Non-pigmented ciliary epithelial cell (primary cell): ENCODE results near the gene ACSM4.
"Not testable (repeated sequence)": the region's sequence is repeated elsewhere in the genome, so short reads cannot be mapped to it uniquely, and the experiment has no call there.

Experiments
- DNase-seq: peaks from one replicate; pipeline ENCODE4 v3.0.0-alpha.2; 2010; ENCODE audit warnings: low read depth

The ACSM4 gene, protein sequence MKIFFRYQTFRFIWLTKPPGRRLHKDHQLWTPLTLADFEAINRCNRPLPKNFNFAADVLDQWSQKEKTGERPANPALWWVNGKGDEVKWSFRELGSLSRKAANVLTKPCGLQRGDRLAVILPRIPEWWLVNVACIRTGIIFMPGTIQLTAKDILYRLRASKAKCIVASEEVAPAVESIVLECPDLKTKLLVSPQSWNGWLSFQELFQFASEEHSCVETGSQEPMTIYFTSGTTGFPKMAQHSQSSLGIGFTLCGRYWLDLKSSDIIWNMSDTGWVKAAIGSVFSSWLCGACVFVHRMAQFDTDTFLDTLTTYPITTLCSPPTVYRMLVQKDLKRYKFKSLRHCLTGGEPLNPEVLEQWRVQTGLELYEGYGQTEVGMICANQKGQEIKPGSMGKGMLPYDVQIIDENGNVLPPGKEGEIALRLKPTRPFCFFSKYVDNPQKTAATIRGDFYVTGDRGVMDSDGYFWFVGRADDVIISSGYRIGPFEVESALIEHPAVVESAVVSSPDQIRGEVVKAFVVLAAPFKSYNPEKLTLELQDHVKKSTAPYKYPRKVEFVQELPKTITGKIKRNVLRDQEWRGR

GRCh38 chr12:7303772-7304171 is at the start of gene ACSM4:
ACSM4 (plus strand) TSS chr12:7304072; CDS start chr12:7304332, 260 bp downstream.
- no peak for DNase-seq

DNA sequence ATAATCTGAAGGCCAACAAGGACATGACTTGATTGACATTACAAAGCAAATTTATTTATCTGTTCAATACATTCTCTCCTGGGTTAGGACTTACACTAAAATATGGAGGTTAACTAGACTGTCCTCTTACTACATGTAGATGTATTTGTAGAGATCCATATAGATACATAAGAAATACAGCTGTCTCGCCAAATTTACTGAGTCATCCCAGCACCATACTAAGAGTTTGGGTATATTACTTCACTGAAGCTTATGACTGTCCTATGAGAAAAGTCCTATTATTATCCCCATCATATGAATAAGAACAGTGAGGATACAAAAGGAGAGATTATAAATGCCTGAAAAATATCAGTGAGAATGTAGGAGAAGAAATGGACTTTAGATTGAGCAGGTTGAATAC is 44.8 kb upstream of the ACSM4 start:
- DNase-seq = no peak

DNA sequence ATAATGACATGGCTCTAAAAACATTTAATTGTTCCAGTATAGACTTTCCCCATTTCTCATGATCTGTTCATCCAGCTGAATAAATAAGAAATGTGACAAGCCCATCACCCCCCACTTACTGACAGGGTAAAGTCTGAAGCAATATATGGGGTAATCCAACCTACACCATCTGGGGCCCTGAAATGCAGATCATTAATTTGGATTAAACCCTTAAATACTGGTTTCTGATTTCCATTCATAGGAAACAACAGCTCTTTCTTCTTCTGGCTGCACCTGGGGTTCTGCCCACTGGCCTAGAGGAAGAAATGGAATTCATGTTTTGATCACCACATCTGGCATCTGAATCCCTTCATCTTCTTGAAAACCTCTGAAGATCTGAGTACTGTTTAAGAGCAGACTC is 39.3 kb upstream of the ACSM4 start:
- no peak for DNase-seq

GRCh38 chr12:7265251-7265650 is 38.6 kb upstream of the ACSM4 start:
- DNase-seq = no peak

DNA sequence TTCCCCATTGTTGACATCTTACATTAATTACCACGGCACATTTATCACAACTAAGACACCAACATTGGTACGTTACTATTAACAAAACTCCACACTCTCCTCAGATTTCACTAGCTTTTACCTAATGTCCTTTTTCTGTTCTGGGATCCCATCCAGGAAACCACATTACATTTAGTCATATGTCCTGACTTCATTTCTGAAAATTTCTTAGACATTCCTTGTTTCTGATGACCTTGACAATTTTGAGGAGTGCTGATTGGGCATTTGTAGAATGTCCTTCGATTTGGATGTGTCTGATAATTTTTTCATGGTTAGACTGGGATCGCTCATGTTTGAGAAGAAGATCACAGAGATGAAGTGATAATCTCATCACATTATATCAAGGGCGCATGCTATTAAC is 34.6 kb upstream of the ACSM4 start:
- DNase-seq = peak; percentile 5

DNA sequence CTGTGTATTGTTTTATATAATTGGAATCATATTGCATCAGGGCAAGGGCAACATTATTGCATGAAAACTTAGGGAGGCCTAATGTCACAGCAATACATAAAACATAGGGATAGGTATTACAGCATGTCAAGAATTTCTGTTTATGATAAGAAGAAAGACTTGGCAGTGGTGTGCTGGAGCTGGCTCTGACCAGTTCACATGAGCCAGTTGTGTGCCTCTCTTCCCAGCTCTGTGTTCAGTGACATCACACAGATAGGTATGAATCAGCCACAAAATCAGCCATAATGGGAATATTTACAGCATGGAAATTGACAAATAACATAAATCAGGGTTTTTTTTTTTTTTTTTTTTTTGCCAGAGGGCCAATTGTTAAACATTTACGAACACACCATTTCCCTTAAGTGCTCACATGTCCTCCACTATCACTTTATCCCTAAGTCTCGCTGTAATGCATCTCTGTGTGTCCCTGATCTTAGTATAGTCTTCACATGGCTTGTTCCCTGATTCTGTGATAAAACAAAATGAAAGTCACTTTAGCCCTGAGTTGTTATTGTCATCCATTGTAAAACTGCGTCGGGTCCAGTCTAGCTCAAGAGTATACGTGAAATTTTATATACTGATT is 31.9 kb upstream of the ACSM4 start:
- no peak for DNase-seq

- DNase-seq = not testable (repeated sequence)
Measured at GRCh38 chr12:7275482-7275881, 28.4 kb upstream of the ACSM4 start.

GRCh38 chr12:7282844-7283243 is 21.0 kb upstream of the ACSM4 start:
- no peak for DNase-seq

DNA sequence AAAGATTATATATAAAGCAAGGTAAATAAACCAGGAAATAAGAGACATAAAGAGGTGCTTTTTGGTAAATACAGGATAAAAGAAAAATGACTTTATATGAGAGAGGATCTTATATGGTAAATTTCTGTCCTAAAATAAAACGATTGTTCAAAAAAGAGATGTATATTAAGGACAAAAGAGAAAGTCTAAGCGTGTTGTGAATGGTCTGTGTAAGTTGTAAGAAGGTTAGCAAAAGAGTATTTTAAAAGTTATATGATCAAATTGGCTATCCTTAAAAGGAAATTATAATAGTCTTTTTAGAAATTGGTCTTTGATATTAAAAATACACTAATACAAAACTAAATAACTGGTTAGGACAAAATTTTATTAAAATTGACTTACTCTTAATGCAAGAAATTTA is 14.1 kb upstream of the ACSM4 start:
- no peak for DNase-seq

DNA sequence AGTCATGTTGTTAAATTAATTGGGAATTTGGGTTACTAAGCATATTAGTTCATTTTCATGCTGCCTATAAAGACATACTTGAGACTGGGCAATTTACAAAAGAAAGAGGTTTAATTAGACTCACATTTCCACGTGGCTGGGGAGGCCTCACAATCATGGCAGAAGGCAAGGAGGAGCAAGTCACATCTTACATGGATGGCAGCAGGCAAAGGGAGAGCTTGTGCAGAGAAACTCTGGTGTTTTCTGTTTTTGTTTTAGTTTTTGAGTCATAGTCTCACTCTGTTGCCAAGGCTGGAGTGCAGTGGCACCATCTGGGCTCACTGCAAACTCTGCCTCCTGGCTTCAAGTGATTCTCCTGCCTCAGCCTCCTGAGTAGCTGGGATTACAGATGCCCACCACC is 13.3 kb upstream of the ACSM4 start:
- not testable (repeated sequence) for DNase-seq

GRCh38 chr12:7292300-7292699 is 11.6 kb upstream of the ACSM4 start:
- no peak for DNase-seq

- DNase-seq = no peak
Measured at GRCh38 chr12:7293670-7294069, 10.2 kb upstream of the ACSM4 start.

DNA sequence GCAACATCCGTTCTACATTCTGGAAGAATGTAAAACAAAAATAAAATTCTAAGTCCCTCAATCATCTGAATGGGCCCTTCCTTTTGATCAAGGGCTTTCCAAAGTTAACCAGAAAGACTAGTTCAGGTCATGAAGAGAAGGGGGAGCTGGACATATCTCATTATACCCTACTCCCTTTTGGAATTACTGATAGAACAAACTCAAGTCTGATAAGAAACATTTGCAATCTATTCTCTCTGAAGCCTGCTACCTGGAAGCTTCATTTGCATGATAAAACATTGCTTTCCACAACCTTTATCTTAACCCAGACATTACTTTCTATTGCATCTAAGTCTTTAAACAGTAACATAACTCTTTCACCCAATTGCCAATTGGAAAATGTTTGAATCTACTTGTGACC is 8.3 kb upstream of the ACSM4 start:
- DNase-seq = no peak

GRCh38 chr12:7297865-7298264 is 6.0 kb upstream of the ACSM4 start:
- DNase-seq = no peak

DNA sequence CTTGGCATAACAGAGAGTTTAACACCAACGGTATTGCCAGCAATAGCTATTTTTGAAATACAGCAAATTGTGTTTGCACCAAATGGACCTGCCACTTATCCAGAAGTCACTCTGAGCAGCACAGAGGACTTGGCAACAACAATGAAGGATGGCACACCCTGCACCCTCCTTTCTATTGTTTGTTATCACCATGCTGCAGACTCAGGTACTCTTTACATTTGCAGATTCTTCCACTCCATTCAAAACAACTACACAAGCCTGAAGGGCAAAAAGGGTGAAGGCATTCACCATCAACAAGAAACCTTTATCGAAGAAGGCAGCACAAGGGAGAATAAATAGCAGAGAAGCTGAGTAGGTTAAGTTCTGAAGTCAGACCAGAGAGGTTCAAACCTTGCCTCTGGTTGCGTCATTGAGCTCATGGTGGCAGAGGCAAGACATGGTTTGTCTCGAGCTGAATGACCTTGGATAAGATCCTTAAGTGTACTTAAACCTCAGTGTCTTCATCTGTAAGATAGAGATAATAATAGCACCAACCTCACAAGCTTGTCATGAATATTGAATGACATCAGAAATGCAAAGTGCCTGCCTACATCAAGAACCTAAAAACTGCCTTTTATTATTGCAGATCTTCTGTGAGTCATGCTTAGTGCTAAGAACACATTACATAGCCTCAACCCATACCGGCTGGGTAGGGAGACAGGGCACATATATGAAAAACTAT is 1.4 kb upstream of the ACSM4 start:
- no peak for DNase-seq

DNA sequence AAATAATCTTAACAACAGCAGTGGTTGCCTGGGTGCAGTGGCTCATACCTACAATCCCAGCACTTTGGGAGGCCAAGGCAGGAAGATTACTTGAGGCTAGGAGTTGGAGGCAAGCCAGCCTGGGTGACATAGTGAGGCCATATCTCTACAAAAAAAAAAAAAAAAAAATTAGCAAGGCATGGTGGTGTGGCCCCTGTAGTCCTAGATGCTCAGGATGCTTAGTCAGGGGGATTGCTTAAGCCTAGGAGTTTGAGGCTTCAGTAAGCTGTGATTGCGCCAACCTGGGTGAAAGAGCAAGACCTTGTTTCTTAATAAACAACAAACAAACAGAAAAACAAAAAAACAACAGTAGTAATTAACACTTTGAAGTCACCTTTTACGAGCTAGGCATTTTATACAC is 642 bp upstream of the ACSM4 start:
- DNase-seq = no peak

GRCh38 chr12:7304456-7304855 is 584 bp downstream of the ACSM4 start:
- no peak for DNase-seq

DNA sequence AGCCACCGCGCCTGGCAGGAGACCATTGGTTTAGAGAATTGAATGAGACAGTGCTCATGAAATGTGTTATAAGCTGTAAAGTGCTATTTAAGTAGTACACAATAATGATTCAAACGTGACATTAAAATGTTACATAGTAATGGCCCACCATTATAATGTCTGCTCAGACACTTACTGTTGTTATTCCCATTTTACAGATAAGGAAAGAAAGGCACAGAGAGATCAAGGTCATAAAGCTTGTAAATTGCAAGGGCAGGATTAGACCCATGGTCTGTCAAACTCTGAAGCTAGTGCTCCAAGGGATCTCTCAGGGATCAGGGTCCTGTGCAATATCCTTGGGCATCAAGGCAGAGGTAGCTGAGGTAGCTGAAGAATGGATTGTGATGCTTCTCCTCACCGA is 6.2 kb downstream of the ACSM4 start:
- no peak for DNase-seq

GRCh38 chr12:7319930-7320329 is 16.1 kb downstream of the ACSM4 start:
- DNase-seq = no peak

- no peak for DNase-seq
Measured at GRCh38 chr12:7321624-7322023, 17.8 kb downstream of the ACSM4 start.

DNA sequence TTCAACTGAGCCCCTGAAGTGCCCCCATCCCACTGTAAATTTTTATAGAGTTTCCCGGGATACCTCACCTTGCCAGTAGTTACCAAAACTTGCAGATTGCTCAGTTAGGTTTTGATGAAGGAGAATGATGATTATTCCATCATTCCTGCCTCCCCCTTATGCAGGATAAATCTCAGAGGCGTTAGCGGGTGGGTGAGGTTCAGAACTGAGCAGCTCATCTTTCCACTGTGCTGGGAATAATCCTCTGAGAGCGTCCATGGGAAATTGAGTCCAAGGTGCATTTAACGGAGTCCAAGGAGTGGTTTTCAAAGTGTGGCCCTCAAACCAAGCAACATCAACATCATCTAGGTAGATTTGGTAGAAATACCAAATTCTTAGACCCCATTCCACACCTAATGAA is 18.7 kb downstream of the ACSM4 start:
- DNase-seq = no peak

GRCh38 chr12:7324176-7324575 is 20.3 kb downstream of the ACSM4 start:
- no peak for DNase-seq

DNA sequence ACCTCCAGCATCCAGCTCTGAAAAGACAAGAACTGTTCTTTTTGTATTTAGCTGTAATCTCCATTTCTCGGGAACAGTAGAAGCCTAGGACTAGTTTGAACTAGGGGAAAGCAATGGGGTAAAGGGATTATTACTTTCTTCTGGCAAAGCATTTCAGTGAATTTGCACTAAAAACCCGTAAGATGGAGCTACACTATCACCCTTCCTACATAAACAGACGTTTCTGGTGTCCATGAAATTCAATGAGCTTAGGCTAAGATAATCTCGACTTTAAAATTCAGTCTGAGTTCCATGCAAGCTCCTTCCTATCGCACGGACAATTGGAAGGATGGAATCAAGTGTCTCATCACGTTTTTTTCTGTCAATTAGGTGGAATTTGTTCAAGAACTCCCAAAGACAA is 24.0 kb downstream of the ACSM4 start:
- no peak for DNase-seq
